WTC11 (cell line): ENCODE data around the gene KCNG2. TPM values are rescaled to one million over a fixed set of nuclear protein-coding genes. Genes with fewer than 3 reads are reported as not detected.

Experiments used
- ATAC-seq: fragments of 200-7000 bp; cut with Tn5 transposase; 2 replicates; pipeline ENCODE4 v1.10.0; 2021; ENCODE audit warnings: mild to moderate bottlenecking, moderate library complexity
- CTCF ChIA-PET: fragments of 300-600 bp; sonication (Branson Sonifier 250); formaldehyde crosslinking; loops from one replicate; lab custom pipeline; 2021; ENCODE audit warnings: antibody characterized with exemption; lab: Charles Lee
- POLR2A ChIA-PET: fragments of 350-600 bp; sonication (Branson Sonifier 250); formaldehyde crosslinking; loops from one replicate; lab custom pipeline; 2021; ENCODE audit warnings: antibody characterized with exemption; lab: Charles Lee
- DNase-seq: peaks from one replicate; pipeline ENCODE4 v3.0.0; 2021; ENCODE audit warnings: low spot score
- H3K27ac Mint-ChIP-seq: 2 replicates; pipeline ENCODE4 v1.8.0; 2021; ENCODE audit warnings: mixed read lengths
- H3K27me3 Mint-ChIP-seq: 2 replicates; pipeline ENCODE4 v1.8.0; 2021; ENCODE audit warnings: low read depth, mild to moderate bottlenecking, moderate library complexity, mixed read lengths
- H3K36me3 Mint-ChIP-seq: 2 replicates; pipeline ENCODE4 v1.8.0; 2021; ENCODE audit warnings: mixed read lengths
- H3K4me1 Mint-ChIP-seq: 2 replicates; pipeline ENCODE4 v1.8.0; 2022; ENCODE audit warnings: mixed read lengths
- H3K4me3 Mint-ChIP-seq: 2 replicates; pipeline ENCODE4 v1.8.0; 2021; ENCODE audit warnings: mild to moderate bottlenecking, moderate library complexity, mixed read lengths
- H3K9me3 Mint-ChIP-seq: 2 replicates; pipeline ENCODE4 v1.8.0; 2021; ENCODE audit warnings: mixed read lengths
- AR ChIP-seq: fragments of 250-450 bp; sonication (Bioruptor Pico); IDR thresholded peaks from 2 replicates; pipeline ENCODE4 v1.9.0; 2021; ENCODE audit warnings: mild to moderate bottlenecking
- ATF3 ChIP-seq: sonication (generic); formaldehyde crosslinking; conservative IDR thresholded peaks from 2 replicates; pipeline ENCODE4 v1.8.1; 2022; ENCODE audit warnings: mild to moderate bottlenecking, missing genetic modification reagents
- CDX4 ChIP-seq: fragments of 250-450 bp; sonication (Bioruptor Pico); IDR thresholded peaks from 2 replicates; pipeline ENCODE4 v1.9.0; 2021; ENCODE audit warnings: moderate library complexity, mild to moderate bottlenecking, inconsistent platforms, borderline replicate concordance
- FOXK1 ChIP-seq: sonication (generic); formaldehyde crosslinking; IDR thresholded peaks from 2 replicates; pipeline ENCODE4 v1.8.0; 2022; ENCODE audit warnings: mild to moderate bottlenecking, moderate library complexity, missing genetic modification reagents
- GRHL2 ChIP-seq: fragments of 250-450 bp; sonication (Bioruptor Pico); IDR thresholded peaks from 2 replicates; pipeline ENCODE4 v1.8.0; 2022; ENCODE audit warnings: mild to moderate bottlenecking, moderate library complexity; ENCODE audit not compliant: insufficient replicate concordance, severe bottlenecking
- JAZF1 ChIP-seq: fragments of 250-450 bp; sonication (Bioruptor Pico); IDR thresholded peaks from 2 replicates; pipeline ENCODE4 v1.9.0; 2021; ENCODE audit warnings: moderate library complexity, mild to moderate bottlenecking, inconsistent platforms
- NFE2L1 ChIP-seq: sonication (generic); formaldehyde crosslinking; IDR thresholded peaks from 2 replicates; pipeline ENCODE4 v1.8.1; 2023; ENCODE audit warnings: missing genetic modification reagents
- NFYB ChIP-seq: sonication (generic); formaldehyde crosslinking; conservative IDR thresholded peaks from 2 replicates; pipeline ENCODE4 v1.8.0; 2022; ENCODE audit warnings: low read depth, missing genetic modification reagents
- NR3C1 ChIP-seq: sonication (generic); formaldehyde crosslinking; conservative IDR thresholded peaks from 2 replicates; pipeline ENCODE4 v1.8.1; 2023; ENCODE audit warnings: low read depth, mild to moderate bottlenecking, missing genetic modification reagents
- STAT6 ChIP-seq: sonication (generic); formaldehyde crosslinking; conservative IDR thresholded peaks from 2 replicates; pipeline ENCODE4 v1.8.1; 2023; ENCODE audit warnings: mild to moderate bottlenecking, low read depth, missing genetic modification reagents, moderate library complexity
- TP53 ChIP-seq: sonication (generic); formaldehyde crosslinking; IDR thresholded peaks from 2 replicates; pipeline ENCODE4 v1.8.1; 2023; ENCODE audit warnings: mild to moderate bottlenecking, missing genetic modification reagents
- USF1 ChIP-seq: sonication (generic); formaldehyde crosslinking; IDR thresholded peaks from 2 replicates; pipeline ENCODE4 v1.8.0; 2022; ENCODE audit warnings: mild to moderate bottlenecking, missing genetic modification reagents
- ZNF263 ChIP-seq: sonication (generic); formaldehyde crosslinking; IDR thresholded peaks from 2 replicates; pipeline ENCODE4 v1.8.1; 2022; ENCODE audit warnings: low read depth, mild to moderate bottlenecking, moderate library complexity, missing genetic modification reagents
- ZNF512 ChIP-seq: sonication (generic); formaldehyde crosslinking; IDR thresholded peaks from 2 replicates; pipeline ENCODE4 v1.8.1; 2022; ENCODE audit warnings: missing genetic modification reagents, borderline replicate concordance
- ZNF532 ChIP-seq: fragments of 250-450 bp; sonication (Bioruptor Pico); IDR thresholded peaks from 2 replicates; pipeline ENCODE4 v1.9.0; 2021; ENCODE audit warnings: mild to moderate bottlenecking, borderline replicate concordance
- total RNA-seq: library from RNA; stranded (reverse); gene quantifications from 3 replicates; pipeline ENCODE4 v1.2.3, GENCODE V29; 2021

The KCNG2 gene
- total RNA-seq, 1 experiment from 2014 or later, result 0.50 TPM

GRCh38 chr18:79863161-79864005, 65.6 kb downstream of the KCNG2 start:
- ATAC-seq, result peak; percentile 22; the same call in 1 of the 2 replicates
- H3K4me1 Mint-ChIP-seq, result no peaks in the 10 kb centered on the region
- no peak for TF ChIP-seq FOXK1
- no peak for TF ChIP-seq JAZF1 (CRISPR knock-in tag)
- no peak for TF ChIP-seq CDX4 (CRISPR knock-in tag)
- TF ChIP-seq TP53, result no peak
- TF ChIP-seq ZNF532 (CRISPR knock-in tag), result no peak
- no peak for TF ChIP-seq ZNF512 (CRISPR knock-in tag)
- TF ChIP-seq NFE2L1 (CRISPR knock-in tag), result no peak
- no peak for TF ChIP-seq NFYB (CRISPR knock-in tag)
- TF ChIP-seq ATF3 (CRISPR knock-in tag), result no peak
- TF ChIP-seq GRHL2 (CRISPR knock-in tag), result no peak
- TF ChIP-seq STAT6, result no peak
- TF ChIP-seq ZNF263, result no peak
- no peak for TF ChIP-seq NR3C1 (CRISPR knock-in tag)
- no peak for TF ChIP-seq AR (CRISPR knock-in tag)
- no peak for TF ChIP-seq USF1 (CRISPR knock-in tag)
- DNase-seq, result no peak
- H3K36me3 Mint-ChIP-seq, result no peaks in the 10 kb centered on the region
- ChIA-PET POLR2A (no interaction called here), CTCF (interaction anchor here (0.8 to 1.6 kb wide), 2 partner anchors 11 to 14 kb away, joined by 3 read pairs; no protein-coding TSS in a partner anchor)
- H3K27me3 Mint-ChIP-seq, result peaks cover 10% of the 10 kb centered on the region
- H3K9me3 Mint-ChIP-seq, result no peaks in the 10 kb centered on the region
- H3K27ac Mint-ChIP-seq, result no peak overlapping the region
- no peak overlapping the region for H3K4me3 Mint-ChIP-seq
